Effector memory CD4-positive, alpha-beta T cell (primary cell): ENCODE data around the gene R3HCC1L.

ENCODE experiments used
- DNase-seq, 3 donors: peaks; one replicate each; pipeline ENCODE4 v3.0.0-alpha.2; 2020
- H3K27ac ChIP-seq: 2 replicates; pipeline ENCODE4 v1.7.0; 2013; ENCODE audit warnings: mild to moderate bottlenecking, low read length, moderate library complexity; ENCODE audit not compliant: insufficient read depth, poor library complexity, severe bottlenecking
- H3K27me3 ChIP-seq: replicated peaks from 2 replicates; pipeline ENCODE4 v1.7.0; 2013; ENCODE audit warnings: mild to moderate bottlenecking, low read length; ENCODE audit not compliant: insufficient read depth, control insufficient read depth, poor library complexity, severe bottlenecking
- H3K36me3 ChIP-seq: 2 replicates; pipeline ENCODE4 v1.7.0; 2013; ENCODE audit warnings: mild to moderate bottlenecking, low read length, moderate library complexity; ENCODE audit not compliant: control insufficient read depth, insufficient read depth
- H3K4me1 ChIP-seq: 2 replicates; pipeline ENCODE4 v1.7.0; 2013; ENCODE audit warnings: low read length, mild to moderate bottlenecking; ENCODE audit not compliant: control insufficient read depth, insufficient read depth, poor library complexity, severe bottlenecking
- H3K4me3 ChIP-seq: 2 replicates; pipeline ENCODE4 v1.7.0; 2013; ENCODE audit warnings: low read length, low read depth, mild to moderate bottlenecking; ENCODE audit not compliant: insufficient read depth, poor library complexity, severe bottlenecking
- H3K9me3 ChIP-seq: 2 replicates; pipeline ENCODE4 v1.7.0; 2013; ENCODE audit warnings: mild to moderate bottlenecking, low read length, moderate library complexity; ENCODE audit not compliant: control insufficient read depth

The R3HCC1L gene

DNA sequence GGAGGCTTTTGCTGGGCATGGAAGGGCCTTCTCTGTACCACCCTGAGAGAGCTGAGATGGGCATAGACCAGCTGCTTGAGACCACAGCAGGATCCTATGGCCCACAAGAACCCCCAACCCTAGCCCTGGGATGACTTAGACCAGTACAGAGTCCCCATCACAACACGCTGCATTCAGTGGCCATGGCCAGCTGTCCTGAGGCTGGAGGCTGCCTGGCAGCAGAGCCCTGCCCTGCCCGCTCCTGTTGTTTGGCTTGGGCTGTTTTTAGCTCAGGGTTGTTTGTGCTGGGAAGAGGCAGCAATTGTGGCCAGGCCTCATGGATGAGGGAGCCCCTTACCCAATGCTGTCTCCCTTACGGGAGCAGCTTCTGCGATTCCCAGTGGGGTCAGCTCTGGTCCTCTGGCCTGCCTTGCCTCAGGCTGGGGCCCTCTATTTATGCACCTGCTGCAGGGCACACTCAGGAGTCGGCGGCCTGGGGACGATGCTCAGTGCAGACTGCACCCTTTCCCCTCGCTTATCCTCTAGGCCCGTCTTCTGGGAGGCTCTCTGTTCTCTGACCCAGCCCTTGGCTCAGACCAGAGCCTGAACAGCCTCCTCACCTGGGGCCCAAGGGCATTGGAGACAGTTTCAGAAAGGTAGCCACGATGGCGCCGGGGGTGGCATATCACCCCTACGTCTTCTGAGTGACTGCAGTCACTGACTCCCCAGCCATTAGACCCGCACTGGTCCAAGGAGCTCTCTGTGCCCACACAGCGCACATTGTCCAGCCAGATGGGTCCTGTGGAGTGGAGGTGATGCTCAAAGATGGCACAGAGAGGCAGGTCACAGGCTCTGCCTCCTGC, 127.2 kb downstream of the R3HCC1L start:
- H3K27ac ChIP-seq, result no peak overlapping the region
- DNase-seq, result no peak

DNA sequence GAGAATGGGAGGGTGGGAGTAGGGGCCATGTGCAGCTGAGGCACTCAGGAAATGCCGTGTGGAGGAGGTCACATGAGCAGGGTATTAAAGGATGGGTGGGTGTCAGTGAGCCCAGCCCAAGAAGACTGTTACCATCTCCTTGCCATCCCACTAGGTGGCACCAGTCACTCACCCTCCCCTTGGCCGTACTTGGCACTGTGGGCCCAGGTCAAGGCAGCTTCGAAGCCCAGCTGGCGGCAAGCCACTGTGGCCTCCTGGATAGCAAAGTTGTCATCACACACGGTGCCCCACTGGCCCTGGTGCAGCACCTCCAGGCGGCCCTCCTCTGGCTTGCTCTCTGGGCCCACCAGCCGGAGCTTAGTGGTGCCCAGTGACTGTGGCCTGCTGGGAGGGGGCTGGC, 128.1 kb downstream of the R3HCC1L start:
- Histone ChIP-seq H3K36me3 (no peaks in the 10 kb centered on the region), H3K9me3 (no peaks in the 10 kb centered on the region), H3K27ac (no peak overlapping the region), H3K27me3 (peaks cover 1% of the 10 kb centered on the region), H3K4me3 (no peak overlapping the region), H3K4me1 (no peaks in the 10 kb centered on the region)
- DNase-seq, result no peak

More for the DNA sequence above, 127.2 kb downstream of the R3HCC1L start:
- Histone ChIP-seq H3K4me1 (no peaks in the 10 kb centered on the region), H3K36me3 (no peaks in the 10 kb centered on the region), H3K9me3 (no peaks in the 10 kb centered on the region), H3K27me3 (no peaks in the 10 kb centered on the region), H3K4me3 (no peak overlapping the region)

DNA sequence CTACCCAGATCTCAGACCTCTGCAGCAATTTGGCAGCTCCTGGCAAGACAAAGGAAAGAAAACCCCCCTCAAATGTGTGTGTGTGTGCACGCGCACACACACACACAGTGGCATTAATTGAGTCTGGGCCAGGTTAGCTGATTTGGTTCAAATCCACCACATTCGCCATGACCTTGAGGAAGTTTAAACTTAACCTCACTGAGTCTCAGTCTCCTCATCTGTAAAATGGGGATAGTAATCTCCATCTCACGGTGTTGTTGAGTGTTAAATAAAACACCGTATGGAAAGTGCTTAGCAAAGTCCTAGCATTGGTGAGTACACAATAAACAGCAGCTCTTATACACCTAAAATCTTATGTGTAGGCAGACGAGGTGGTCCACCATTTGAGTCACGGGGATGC, 128.6 kb downstream of the R3HCC1L start:
- peaks cover 3% of the 10 kb centered on the region for H3K4me1 ChIP-seq
- H3K27ac ChIP-seq, result no peak overlapping the region
- no peak for DNase-seq
- peaks cover 6% of the 10 kb centered on the region for H3K27me3 ChIP-seq
- no peaks in the 10 kb centered on the region for H3K9me3 ChIP-seq
- no peaks in the 10 kb centered on the region for H3K36me3 ChIP-seq
- H3K4me3 ChIP-seq, result no peak overlapping the region

DNA sequence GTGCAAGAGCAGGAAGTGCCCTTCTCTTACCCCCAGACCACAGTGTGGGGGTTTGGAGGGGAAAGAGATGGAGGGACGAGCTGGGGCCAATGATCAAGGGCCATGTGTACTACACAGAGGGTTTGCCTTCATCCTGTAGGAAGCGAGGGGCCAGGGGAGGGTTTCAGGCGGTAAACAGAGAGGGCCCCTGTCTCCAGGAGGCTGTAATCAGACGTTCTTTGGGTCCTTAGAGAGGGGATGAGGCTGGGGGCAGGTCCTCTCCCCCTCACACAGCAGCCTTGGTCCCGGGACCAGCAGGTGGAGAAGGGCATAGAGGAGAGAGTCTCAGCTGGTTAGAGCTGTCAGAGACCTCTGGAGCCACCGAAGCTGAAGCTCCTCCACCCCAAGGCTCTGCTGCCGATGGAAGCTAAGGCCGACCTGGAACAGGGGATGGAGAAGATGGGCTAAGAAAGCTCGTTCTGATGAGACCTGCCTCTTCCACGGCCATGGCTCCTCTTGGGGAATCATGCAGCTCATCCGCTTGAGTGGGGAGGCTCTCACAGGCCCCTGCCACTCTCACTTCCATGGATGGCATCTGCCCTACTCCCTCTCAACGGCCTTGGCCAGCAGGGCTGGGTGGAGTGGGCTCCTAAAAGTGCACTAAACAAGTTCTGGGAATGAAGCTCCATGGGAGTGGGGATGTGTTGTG, 130.1 kb downstream of the R3HCC1L start:
- DNase-seq, result no peak
- H3K4me1 ChIP-seq, result peaks cover 3% of the 10 kb centered on the region
- H3K36me3 ChIP-seq, result no peaks in the 10 kb centered on the region
- no peak overlapping the region for H3K4me3 ChIP-seq
- peaks cover 15% of the 10 kb centered on the region for H3K27me3 ChIP-seq
- no peak overlapping the region for H3K27ac ChIP-seq
- no peaks in the 10 kb centered on the region for H3K9me3 ChIP-seq

DNA sequence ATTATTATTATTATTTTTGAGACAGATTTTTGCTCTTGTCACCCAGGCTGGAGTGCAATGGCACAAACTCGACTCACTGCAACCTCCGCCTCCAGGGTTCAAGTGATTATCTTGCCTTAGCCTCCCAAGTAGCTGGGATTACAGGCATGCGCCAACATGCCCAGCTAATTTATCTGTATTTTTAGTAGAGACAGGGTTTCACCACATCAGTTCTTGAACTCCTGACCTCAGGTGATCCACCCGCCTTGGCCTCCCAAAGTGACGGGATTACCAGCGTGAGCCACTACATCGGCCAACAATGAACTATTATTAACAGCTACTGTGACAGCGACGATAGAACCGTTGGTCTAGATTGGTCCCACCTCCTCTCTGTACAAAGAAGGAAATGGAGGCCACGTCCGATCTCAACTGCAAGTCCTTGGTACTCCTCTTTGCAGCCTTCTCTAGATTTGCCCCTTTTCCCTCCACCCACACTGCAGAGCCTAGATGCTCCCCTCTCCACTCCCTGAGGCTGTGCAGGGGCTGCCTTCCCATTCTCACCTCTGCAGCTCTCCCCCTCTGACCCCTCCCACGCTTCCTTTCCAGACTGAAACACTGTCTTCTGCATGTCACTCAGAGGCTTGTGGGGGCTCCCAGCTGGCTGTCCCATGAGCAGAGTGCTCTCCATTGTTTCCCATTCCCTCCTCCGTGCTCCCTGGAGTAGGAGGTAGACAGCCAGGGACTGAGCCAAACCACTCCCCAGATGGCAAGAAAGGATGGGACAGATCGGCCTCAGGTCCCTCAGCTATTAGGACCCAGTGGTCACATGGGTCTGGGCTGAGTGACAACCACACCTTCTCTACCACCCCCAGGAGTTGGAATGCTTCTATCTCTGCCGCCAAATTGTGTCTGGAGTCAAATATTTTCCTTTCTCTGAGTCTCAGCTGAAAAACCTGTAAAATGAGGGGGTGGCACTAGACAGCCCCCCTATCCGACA, 131.2 kb downstream of the R3HCC1L start:
- Histone ChIP-seq H3K27me3 (peaks cover 18% of the 10 kb centered on the region), H3K4me1 (peaks cover 3% of the 10 kb centered on the region), H3K36me3 (no peaks in the 10 kb centered on the region), H3K9me3 (no peaks in the 10 kb centered on the region), H3K4me3 (no peak overlapping the region), H3K27ac (no peak overlapping the region)
- no peak for DNase-seq

DNA sequence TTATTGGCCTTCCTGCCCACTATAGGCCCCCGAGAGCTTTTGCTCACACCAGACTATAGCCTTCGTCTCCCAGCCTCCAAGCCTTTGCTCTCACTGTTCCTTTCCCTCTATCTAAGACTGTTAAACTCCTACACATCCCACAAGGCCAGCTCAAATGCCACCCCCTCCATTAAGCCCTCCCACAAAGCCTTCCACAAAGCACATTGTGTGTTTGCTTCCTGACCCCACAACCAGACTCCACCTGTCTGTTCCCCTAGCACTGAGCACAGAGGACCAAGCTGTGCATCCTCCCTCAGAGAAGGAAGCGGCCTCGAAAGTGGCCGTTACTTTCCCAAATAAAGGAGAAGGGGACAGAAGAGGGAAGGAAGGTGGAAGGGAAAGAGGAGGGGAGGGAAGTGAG, 132.2 kb downstream of the R3HCC1L start:
- Histone ChIP-seq H3K36me3 (no peaks in the 10 kb centered on the region), H3K27ac (no peak overlapping the region), H3K9me3 (no peaks in the 10 kb centered on the region), H3K4me3 (no peak overlapping the region), H3K4me1 (peaks cover 3% of the 10 kb centered on the region), H3K27me3 (peaks cover 18% of the 10 kb centered on the region)
- no peak for DNase-seq

DNA sequence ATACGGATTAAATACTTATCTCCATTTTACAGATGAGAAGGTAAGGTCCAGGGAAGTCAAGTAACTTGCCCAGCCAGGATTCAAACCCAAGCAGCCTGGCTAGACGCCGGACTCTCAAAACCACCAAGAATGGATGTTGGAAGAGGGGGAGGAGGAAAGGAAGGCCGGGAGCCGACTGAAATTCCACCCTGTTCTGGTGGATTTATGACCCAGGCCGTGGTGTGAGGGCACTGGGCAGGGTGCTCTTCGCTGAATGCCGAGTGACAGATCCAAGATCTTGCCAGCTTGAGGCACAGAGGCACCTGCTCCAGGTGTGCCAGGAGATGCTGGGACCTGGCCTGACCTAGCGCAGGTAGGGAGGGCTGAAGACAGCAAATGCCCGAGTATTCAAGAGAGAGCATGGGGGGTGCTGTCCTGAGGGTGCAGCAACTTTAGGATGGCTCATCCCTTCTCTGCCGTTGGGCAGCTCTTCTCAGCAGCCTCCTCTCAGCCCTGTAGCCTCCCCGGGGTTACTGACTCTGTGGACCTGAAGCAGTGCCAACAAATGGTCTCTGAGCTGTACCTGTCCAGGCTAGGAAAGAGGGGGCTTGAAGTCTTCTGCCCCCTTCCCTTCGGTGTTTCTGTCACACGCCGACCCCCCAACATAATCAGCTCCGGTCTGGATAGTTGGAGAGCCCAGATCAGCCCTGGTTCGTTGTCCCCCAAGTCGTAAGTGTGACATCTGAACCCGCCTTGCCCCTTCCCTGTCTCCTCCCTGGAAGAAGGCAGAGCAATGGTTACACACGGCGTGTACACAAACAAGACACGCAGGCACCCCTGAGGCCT, 132.8 kb downstream of the R3HCC1L start:
- H3K36me3 ChIP-seq, result no peaks in the 10 kb centered on the region
- no peak overlapping the region for H3K27ac ChIP-seq
- H3K27me3 ChIP-seq, result peaks cover 18% of the 10 kb centered on the region
- peaks cover 3% of the 10 kb centered on the region for H3K4me1 ChIP-seq
- no peak overlapping the region for H3K4me3 ChIP-seq
- no peak for DNase-seq
- no peaks in the 10 kb centered on the region for H3K9me3 ChIP-seq

DNA sequence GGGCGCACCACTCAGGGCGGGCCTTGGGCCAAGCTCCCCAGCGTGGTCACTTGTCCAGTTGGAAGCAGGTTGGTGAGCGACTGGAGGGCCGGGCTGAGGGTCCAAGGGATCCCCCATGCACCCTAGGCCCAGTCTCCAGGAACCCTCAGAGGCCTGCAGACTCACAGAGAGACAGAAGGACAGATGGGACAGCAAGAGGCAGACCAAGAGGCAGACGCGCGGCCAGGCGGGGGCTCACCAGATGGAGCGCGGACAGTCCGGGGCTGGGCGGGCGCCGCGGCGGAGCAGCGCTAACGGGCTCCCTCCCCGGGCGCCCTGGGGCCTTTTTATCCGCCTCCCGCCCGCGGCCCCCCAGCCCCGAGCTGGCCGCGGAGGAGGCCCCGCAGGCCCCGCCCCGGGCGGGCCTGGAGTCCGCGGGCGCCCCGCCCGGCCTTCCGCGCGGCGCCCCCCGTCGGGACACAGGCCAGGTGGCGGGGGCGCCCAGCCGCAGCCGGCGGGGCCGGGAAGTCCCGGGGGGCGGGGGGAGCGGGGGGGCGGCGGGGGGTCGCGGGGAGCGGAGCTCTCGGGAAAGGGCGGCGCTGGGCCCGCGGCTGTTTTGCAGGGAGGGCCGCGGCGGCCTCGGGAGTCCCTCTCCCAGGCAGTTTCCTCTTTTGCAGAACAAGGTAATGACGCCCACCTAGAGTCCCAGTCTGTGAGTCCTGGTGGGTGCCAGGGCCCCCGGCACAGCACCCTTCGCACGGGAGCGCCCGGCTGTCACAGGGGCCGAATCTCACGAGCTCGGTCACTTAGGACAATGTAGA, 133.6 kb downstream of the R3HCC1L start, which contains the start of gene LOXL4:
LOXL4 (minus strand) TSS at position 301 of the 800 bp plus-strand sequence. CDS start 5,175 bp downstream, outside the sequence.
- Histone ChIP-seq H3K27ac (no peak within 1 kb of the TSS), H3K36me3 (no peaks in the 10 kb centered on the region), H3K4me1 (peaks cover 3% of the 10 kb centered on the region), H3K9me3 (no peaks in the 10 kb centered on the region), H3K4me3 (no peak within 1 kb of the TSS), H3K27me3 (peaks cover 18% of the 10 kb centered on the region)
- DNase-seq, result no peak
